ENCODE measurements around the gene LDLRAD4.

DNA sequence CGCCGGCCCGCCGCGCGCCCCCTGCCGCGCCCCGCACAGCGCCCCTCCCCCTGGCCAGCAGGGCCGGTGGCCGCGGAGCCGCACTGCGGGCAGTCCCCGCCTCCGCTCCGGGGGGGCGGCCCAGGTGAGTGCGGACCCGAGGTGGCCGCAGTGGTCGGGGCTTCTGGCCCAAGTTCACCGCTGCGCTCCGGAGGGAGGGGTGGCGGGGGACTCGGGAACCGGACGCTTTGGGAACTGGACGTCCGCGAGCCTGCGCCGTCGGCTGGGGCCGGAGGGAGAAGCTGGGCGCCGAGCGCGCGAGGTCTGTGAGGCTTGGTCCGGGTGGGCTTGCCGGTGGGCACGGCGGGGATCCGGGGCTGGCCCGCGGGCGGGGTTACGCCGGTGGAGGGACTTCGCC, 591 bp upstream of the LDLRAD4 start:
- TF ChIP-seq, protein P1, sequence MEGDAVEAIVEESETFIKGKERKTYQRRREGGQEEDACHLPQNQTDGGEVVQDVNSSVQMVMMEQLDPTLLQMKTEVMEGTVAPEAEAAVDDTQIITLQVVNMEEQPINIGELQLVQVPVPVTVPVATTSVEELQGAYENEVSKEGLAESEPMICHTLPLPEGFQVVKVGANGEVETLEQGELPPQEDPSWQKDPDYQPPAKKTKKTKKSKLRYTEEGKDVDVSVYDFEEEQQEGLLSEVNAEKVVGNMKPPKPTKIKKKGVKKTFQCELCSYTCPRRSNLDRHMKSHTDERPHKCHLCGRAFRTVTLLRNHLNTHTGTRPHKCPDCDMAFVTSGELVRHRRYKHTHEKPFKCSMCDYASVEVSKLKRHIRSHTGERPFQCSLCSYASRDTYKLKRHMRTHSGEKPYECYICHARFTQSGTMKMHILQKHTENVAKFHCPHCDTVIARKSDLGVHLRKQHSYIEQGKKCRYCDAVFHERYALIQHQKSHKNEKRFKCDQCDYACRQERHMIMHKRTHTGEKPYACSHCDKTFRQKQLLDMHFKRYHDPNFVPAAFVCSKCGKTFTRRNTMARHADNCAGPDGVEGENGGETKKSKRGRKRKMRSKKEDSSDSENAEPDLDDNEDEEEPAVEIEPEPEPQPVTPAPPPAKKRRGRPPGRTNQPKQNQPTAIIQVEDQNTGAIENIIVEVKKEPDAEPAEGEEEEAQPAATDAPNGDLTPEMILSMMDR (conservative IDR thresholded peaks at IDR 0.05; ENCODE audit: low read depth in 2 of 2) = no peak
- TF ChIP-seq, protein P2, sequence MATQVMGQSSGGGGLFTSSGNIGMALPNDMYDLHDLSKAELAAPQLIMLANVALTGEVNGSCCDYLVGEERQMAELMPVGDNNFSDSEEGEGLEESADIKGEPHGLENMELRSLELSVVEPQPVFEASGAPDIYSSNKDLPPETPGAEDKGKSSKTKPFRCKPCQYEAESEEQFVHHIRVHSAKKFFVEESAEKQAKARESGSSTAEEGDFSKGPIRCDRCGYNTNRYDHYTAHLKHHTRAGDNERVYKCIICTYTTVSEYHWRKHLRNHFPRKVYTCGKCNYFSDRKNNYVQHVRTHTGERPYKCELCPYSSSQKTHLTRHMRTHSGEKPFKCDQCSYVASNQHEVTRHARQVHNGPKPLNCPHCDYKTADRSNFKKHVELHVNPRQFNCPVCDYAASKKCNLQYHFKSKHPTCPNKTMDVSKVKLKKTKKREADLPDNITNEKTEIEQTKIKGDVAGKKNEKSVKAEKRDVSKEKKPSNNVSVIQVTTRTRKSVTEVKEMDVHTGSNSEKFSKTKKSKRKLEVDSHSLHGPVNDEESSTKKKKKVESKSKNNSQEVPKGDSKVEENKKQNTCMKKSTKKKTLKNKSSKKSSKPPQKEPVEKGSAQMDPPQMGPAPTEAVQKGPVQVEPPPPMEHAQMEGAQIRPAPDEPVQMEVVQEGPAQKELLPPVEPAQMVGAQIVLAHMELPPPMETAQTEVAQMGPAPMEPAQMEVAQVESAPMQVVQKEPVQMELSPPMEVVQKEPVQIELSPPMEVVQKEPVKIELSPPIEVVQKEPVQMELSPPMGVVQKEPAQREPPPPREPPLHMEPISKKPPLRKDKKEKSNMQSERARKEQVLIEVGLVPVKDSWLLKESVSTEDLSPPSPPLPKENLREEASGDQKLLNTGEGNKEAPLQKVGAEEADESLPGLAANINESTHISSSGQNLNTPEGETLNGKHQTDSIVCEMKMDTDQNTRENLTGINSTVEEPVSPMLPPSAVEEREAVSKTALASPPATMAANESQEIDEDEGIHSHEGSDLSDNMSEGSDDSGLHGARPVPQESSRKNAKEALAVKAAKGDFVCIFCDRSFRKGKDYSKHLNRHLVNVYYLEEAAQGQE (IDR thresholded peaks at IDR 0.05; ENCODE audit: unreplicated experiment) = no peak
- TF ChIP-seq EZH2 (IDR thresholded peaks at IDR 0.05; ENCODE audit: low read depth, unreplicated experiment) = peak; percentile 24
- TF ChIP-seq CREB1 (CRISPR knock-in tag; IDR thresholded peaks at IDR 0.05; ENCODE audit: low read depth) = no peak

All from GM23338 (cell line).